Measurements from ENCODE around the gene POU2F1.

DNA sequence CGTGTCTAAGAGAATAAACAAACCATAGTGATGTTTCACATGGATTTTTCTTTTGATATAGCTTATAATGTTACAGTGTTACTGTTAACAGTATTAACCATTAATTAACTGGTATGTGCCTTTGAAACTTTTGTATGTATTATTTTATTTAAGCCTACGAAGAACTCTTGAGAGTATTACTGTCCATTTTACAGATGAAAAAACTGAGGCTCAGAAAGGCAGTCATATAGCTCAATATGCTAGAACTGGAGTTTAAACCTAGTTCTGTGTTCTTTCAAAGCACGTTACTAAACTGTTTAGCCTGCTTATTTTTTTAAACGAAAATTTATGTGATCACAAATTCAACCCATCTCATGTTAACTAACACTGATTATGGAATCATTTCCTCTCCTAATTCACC is 83.5 kb downstream of the POU2F1 start:
- no peak for TF ChIP-seq CTCF (IDR thresholded peaks at IDR 0.05)
- no peak for TF ChIP-seq POLR2A (IDR thresholded peaks at IDR 0.05)
- no peak for TF ChIP-seq POLR2AphosphoS5 (IDR thresholded peaks at IDR 0.05)
